Dedifferentiated amniotic fluid mesenchymal stem cell (primary cell): ENCODE measurements around the gene GSC2.
"Not testable (repeated sequence)": the region's sequence is repeated elsewhere in the genome, so short reads cannot be mapped to it uniquely, and the experiment has no call there.

ENCODE experiments used
- DNase-seq: peaks from one replicate; pipeline ENCODE4 v3.0.0-alpha.2; 2016; ENCODE audit errors: extremely low spot score

Gene GSC2

DNA sequence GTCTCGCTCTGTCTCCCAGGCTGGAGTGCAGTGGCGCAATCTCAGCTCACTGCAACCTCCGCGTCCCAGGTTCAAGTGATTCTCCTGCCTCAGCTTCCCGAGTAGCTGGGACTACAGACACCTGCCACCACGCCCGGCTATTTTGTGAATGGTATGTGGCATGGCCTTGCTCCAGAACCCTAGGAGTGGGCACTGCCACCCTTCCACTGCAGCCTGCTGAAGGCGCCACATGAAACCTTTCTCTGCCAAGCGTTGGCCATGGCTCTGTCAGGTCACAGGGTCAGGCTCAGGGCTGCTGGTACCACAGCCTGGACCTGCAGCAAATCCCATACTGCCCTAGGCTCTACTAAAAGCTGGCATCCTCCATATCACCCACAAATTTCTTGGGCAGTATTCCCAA lies 6.0 kb upstream of the GSC2 start:
- DNase-seq = not testable (repeated sequence)

DNA sequence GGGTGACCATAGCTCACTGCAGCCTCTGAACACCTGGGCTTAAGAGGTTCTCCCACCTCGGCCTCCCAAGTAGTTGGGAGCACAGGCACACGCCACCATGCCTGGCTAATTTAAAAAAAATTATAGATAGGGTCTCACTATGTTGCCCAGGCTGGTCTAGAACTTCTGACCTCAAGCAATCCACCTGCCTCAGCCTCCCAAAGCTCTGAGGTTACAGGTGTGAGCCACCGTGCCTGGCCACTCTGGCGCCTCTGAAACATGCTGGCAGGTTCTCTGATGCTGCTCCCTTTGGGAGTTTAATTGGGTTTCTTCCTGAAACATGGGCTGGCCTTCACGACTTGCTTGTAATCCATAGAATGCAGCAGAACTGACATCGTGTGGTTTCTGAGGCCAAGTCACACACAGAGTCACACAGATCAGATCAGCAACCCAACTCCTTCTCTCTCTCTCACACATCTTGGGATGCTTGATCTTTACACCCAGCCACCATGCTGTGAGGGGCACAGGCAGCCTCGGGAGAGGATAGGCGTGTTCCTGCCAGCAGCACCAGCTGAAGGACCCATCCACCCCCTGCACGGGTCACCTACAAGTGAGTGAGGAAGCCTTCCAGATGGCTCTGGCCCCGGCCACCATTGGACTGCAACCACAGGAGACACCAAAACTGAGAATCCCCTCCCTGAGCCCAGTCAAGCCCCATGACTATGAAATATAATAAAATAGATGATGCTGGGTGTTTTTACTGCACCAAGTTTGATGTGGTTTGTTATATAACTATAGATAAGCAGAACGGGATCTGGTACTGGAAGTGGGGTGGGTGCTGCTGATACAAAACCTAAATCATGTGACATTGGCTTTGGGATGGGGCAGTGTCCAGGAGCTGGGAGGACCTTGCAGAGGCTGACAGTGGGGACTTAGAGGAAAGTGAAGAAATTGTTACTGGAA lies 3.1 kb upstream of the GSC2 start:
- DNase-seq = no peak

DNA sequence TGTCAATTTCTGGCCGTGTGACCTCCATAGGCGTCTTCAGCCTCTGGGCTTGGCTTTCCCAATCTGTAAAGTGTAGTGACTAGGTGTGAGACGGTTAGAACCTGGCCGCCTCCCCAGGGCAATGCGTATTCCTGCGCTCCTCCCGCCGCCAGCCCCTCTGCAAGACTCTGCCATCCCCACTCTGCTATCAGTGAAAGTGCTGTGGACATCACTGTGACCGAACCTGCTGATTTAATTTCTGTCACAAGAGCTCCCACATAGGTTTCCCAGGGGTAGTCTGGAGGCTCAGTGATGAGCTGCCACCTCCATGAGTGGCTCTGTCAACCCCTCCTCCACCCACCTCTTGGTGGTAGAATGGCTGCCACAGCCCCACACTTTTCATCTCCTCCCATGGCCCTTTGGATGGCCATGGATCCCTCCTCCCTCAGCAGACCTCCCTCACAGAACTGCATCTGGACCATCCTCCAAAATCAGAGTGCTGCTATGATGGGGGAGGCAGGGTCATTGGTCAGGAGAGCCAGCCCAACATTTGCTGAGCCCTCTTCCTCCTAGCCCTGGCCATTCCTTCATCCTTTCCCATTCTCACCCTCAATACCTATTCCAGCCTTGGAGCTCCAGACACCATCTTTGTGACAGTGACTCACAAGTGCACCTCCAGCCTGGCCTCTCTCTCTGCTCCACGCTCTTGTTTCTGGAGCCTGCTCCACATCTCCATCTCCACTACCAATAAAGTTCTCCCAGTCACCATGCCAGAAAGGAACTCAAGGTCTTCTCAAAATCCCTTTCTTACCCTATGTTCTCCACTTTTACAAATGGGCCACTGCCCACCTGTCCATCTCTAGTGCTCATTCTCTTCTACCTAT lies 1.5 kb upstream of the GSC2 start:
- DNase-seq = no peak

DNA sequence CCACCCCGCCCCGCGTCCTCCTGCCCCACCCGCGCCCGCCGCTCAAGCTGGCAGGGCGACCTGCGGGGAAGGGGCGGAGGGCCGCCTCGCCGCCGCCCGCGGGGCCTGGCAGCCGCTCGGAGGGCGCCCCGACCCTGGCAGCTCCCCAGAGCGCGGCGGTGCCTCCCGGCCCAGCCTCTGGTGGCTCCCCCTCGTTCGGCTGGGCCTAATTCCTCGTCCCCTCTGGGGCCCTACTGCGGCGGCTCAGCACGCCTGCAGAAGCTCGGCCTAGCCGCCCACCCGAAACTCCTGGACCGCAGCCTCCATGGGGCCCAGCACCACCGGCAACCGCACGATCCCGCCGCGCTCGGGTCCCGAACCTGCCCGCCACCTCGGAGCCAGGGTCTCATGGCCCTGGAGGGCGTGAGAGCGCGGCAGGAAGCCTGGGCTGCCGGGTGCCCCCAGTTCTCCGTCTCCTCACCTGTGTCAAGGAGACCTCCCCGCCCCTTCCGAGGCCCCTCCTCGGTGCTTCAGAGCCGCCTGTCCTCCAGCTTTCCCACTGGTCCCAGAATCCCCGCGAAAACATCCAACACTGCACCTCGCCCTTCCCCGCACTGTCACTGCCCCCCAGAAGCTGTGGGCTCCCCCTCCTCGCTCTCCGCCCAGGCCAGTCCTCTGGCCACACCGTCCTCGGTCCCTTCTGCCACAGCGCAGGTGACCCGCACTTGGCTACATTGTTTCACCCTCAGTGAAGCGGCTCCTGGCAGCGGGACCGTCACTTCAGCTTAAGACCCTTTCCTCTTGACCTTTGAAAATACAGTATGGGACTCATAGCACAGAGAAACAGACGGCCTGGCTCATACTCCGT lies 613 bp upstream of the GSC2 start:
- no peak for DNase-seq

DNA sequence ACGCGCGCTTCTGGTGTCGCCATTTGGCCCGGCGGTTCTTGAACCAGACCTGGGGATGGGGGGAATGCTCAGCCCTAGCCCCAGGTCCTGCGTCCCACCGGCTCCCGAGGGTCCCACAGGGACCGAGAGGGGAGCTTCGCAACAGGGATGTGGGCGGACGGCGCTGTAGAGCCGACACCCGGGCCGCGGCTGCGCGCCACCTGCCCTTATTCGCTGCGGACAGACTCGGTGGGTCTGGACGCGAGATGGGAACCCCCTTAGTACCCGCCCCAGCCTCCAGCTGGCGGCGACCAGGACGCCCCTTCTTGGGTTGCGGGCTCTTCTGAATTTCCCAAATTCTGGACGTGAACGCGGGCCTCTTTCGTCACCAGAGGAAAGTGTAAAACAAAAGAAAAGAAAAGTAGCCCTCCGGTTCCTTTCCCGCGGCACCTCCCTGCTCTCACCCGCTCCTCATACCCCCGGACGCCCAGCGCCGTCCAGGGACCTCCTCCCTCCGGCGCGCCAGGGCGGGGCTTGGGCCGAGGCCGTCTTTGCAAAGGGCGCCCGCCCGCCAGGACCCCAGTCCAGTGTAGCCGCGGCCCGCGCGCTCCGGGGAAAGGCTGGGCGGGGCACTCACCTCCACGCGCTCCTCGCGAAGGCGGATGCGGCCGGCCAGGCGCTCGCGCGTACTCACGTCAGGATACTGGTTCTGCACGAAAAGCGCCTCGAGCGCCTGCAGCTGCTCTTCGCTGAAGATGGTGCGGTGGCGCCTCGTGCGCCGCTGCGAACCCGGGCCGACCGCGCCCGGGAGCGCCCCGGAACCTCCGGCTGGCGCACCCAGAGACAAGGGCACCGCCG lies 827 bp downstream of the GSC2 start:
- DNase-seq = no peak

DNA sequence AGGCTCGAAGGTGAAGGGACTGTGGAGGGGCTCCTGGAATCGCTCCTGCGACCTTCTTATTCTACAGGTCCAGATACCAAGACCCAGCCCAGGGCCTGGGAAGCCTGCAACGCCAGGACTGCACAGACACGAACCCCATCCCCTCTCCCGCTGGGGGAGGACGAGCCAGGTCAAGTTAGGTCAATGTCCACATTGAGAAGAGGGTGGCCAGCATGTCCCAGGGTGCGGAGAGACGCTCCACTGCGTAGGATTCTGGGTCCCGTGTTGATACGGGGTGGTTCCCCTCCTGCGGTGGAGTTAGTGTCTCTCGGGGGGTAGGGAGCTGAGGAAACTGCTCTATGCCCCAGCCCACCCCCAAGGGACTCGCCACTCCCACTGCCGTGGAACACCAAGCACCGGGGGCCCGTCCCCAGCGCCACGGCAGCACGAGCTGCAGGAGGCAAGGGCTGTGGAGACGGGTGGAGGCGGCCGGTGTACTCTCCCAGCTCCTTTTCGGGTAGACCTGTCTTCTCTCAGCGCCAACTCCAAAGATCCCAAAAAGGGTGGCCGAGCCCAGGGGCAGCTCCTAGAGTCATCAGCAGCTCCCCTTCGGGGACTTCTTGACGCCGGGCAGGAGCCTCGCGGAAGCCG lies 1.6 kb downstream of the GSC2 start:
- no peak for DNase-seq

DNA sequence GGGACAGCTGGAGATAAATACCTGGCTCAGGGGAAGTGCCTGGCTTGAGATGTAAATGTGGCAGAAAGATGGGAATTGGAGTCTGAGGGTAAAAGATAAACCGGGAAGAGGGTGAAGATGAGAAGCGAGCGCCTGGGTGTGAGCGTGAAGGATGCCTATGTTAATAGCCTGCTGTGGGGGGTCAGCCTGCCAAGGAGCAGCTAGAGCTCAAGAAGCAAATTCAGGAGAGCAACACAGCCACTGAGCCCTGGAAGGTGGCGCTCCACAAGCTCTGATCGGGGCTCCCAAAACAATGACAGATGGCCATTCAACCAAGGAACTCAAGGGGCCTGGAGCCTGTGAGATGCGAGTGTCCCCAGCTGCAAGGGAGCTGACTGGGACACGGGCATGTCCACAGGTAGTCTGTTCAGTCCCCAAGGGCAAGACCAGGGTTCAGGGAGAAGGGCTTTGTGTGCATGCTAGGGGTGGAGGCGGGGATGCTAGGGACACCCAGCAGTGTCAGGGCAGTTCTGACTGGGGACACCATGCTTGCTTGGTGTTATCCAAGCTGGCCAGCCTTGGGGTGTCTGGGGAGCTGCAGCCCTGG lies 2.8 kb downstream of the GSC2 start:
- DNase-seq = no peak

DNA sequence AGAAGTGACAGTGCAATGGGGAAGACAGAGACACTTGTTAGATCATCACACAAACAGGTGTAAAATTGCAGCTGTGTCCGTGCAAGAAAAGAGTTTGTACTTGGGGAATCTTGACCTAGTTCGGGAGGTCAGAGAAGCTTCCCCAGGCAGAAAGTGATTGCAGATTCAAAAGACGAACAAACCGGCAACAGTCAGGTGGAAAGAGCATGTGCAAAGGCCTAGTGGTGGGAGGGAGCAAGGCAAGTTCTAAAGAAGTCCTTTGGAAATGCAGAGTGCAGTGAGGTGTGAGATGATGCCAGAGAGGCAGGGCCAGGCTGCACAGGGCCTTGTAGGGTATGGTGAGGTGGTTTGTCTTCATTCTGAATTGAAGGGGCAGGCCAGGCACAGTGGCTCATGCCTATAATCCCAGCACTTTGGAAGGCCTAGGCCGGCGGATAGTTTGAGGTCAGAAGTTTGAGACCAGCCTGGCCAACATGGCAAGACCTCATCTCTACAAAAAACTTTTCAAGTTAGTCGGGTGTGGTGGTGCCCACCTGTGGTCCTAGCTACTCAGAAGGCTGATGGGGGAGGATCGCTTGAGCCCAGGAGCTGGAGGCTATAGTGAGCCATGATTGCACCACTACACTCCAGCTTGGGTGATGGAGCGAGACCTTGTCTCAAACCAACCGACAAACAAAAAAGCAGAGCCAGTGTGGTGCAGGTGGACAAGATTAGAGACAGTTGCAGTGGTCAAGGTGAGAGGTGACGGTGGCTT lies 3.7 kb downstream of the GSC2 start:
- DNase-seq = no peak

DNA sequence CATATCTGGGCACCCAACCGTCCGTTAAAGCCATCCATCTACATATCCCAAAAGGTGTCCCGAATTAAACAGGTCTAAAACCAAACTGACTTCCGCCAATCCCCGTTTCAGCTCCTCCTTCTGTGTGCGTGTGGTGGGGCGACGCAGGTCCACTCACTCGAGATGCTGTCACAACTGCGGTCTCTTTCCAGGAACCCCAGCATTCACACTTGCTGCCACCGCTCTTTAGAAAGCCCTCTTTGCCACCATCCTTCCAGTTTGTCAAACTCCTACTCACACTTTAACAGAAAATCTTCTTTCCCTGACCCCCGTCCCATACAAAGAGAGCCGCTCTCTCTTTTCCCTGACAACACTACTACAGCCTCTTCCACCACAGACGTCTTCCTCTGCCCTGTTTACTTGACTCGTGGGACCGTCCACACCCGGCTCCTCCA lies 6.1 kb downstream of the GSC2 start:
- DNase-seq = no peak

DNA sequence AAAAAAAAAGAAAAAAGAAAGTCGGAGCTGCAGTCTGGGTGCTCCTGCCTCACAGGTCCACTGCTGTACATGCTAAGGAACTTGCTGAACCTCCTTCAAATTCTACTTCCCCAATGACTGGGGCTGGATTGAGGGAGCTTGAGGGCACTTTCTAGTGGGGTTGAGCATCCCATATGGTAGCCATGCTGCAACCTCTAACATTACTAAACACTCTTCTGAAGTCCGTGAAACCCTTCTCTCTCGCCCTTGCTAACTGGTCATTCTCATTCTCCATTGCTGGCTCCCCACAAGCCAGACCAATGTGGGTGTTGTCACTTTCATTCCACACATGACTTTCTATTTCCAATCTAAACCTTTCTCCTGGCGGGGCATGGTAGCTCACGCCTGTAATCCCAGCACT lies 6.9 kb downstream of the GSC2 start:
- DNase-seq = no peak

DNA sequence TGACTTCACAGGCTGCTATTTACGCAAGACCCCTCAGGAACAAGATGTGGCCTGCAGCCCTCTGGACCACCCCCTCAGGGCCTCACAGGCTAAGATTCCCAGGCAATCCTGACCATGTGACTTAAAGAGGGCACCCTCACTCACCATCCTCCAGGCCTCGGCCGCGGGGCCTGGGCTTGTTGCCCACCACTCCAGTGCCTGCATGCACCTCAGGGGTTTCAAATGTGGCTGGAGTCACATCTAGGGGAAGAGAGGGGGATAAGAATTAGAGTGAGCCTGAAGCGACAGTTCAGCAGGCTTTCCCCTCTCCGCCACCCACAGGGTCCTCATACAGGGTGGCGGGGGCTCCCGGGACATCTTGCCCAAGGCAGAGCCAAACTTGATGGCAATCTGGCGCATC lies 7.7 kb downstream of the GSC2 start:
- DNase-seq = no peak

DNA sequence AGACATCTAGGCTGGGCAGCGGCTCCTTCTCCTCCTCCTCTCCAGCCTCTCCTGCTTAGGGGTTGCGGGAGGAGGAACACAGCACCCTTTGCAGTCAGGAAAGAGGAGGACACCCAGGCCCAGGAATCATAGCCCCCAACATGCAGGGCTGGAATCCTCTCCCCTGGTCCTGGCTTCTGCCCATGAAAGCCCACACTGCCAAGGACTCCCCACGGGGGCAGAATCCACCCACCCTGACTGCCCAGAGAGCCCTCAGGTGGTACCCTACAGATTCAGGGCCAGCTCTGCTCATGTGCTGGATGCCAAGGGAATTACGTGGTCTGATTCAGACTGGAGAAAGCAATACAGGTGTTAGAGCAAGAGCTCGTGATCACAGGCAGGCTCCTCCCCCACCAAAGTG lies 10.1 kb downstream of the GSC2 start:
- no peak for DNase-seq

DNA sequence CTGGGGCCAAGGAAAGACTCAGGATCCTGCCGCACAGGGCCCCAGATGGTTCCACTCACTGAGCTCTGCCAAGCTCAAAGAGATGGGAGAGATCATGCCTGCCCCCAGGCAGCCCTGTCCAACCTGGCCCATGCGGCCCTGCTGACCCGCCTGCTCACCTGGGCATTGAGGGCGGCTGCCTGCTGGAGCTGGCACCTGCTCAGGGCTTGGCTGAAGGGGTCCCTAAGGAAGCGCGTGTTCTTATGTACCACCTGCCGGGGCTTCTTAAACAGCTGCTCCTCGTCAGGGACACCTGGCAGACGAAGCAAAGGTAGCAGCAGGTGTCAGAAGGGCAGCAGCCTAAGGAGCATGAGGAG lies 11.1 kb downstream of the GSC2 start:
- DNase-seq = no peak

DNA sequence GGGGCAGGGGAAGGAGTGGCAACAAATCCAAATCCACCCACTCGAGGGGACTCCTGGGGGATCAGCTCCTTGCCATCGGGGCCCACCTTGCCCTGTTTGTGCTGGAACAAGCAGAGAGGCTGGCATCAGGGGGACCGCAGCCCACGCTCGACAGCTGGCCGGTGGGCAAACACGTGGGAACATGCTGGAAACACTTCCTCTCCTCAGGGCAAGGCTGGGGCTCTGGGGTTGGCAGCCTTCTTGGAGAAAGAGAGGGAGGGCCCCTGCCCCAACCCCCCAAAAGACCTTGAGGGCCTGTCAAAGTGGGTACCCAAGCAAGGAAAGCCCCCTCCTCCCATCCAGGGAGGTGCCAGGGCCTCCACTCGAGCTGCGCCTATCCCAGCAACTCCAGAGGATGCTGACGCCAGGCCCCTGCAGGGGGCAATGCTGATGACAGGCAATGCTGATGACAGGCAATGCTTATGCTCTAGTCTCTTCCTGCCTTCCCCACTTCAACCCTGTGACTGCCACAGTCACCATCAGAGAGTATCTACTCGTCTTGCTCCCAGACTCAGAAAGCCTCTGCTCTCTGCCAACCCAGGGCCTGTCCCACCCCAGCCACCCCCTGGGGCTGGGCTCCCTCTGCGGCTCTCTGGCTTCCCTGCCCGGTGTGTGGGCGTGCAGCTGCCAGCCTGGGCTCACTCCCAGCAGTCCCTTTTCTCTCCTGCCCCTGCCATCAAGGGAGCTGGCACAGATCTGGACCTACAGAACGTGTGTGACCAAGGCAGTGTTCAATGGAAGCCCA lies 11.7 kb downstream of the GSC2 start:
- DNase-seq = no peak

DNA sequence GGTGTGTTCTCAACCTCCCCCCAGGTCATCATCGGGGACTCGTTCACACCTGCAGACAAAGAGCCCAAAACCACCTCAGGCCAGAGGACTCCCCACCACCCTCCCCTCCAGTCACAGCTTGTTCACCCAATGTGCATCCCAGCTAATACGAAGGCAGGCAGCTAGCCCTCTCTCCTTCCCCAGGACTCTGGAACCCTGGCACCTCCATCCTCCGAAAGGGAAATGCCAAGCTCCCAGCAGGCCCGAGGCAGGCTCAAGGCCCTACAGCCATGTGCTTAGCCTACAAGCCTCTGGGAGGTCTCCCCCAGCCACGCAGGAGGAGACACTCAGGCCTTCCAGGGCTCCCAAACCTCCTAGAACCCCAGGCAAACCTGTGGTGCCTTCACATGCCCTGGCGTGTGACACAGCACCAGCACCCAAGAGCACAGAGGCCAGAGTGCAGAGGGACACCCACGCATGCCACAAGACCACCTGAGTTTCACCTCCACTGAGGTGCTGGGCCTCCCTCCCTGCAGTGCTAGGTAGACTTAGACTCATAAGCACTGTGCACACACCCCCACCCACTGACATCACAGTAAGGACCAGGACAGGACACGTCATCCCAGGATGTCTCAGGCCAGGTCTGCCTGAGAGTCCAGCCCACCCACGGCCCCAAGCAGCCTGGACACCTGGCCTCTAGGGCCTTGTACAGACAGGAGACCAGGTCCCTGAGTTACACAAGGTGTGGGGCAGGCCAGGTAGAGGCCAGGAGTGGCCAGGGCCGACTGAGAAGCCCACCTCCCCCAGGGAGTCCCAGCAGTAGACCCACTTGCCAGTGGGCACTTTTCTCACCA lies 12.5 kb downstream of the GSC2 start:
- DNase-seq = no peak

DNA sequence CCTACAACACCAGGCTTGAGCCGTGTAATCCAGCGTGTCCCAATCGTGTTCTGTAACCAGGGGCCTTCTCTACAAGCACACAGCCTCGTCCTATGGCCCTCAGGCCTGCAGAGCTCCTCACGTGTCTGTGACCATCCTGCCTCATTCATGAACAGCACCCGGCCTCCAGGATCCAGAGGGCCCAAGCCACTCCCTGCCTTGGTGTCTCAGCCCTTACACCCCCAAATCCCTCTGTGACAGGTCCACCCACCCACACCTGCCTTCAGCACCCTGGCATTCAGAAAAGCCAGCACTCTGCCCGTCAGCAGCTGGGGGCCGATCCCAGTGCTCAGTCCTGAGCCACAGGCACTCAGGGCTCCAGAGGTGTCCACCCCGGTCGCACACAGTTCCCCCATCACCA lies 13.2 kb downstream of the GSC2 start:
- DNase-seq = no peak

DNA sequence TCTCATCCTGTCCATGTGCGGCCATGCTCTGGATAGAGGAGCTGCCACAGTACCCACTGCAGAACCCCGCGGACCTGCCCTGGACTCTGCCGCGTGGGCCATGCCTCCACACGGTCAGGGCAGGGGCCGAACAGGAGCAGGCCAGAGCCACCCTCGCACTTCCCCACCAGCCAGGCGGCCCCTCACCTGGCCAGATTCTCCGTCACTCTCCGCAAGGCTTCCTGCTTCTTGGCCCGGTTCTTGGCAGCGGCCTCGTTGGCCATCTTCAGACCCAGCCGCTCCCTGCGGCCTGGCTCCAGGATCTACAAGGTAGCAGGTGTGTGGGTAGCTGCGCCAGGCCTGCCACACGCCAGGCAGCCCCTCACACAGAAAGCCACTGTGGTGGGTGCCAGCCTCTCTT lies 15.2 kb downstream of the GSC2 start:
- no peak for DNase-seq
